A549 (cell line): ENCODE measurements around the gene SEC24D.
"Not testable (repeated sequence)": the region's sequence is repeated elsewhere in the genome, so short reads cannot be mapped to it uniquely, and the experiment has no call there.

Experiments
- CTCF ChIP-seq: fragments of >200 bp; sonication (Bioruptor Twin); formaldehyde crosslinking; IDR thresholded peaks from 3 replicates; pipeline ENCODE4 v1.5.1; 2016
- ESRRA ChIP-seq: fragments of 150-350 bp; IDR thresholded peaks from 2 replicates; pipeline ENCODE4 v1.6.1; 2014; ENCODE audit warnings: mild to moderate bottlenecking, low read length, borderline replicate concordance
- HMGXB4 ChIP-seq: fragments of 250-450 bp; sonication (Bioruptor Pico); IDR thresholded peaks from 2 replicates; pipeline ENCODE4 v1.5.0; 2021; ENCODE audit warnings: mild to moderate bottlenecking, moderate library complexity, borderline replicate concordance
- NR3C1 ChIP-seq: fragments of >200 bp; sonication (Bioruptor Twin); formaldehyde crosslinking; IDR thresholded peaks from 3 replicates; pipeline ENCODE4 v1.6.1; 2017
- POLR2A ChIP-seq: IDR thresholded peaks from 2 replicates; pipeline ENCODE4 v1.6.1; 2012; ENCODE audit warnings: mild to moderate bottlenecking, low read length
- REST ChIP-seq: fragments of 200-600 bp; sonication (generic); IDR thresholded peaks from 2 replicates; pipeline ENCODE4 v1.6.1; 2016; ENCODE audit warnings: antibody characterized with exemption, mild to moderate bottlenecking, moderate library complexity
- RFX5 ChIP-seq: fragments of 450-650 bp; IDR thresholded peaks from 2 replicates; pipeline ENCODE4 v1.7.1; 2014; ENCODE audit warnings: antibody characterized with exemption, mild to moderate bottlenecking, moderate library complexity
- RNF2 ChIP-seq: fragments of 200-600 bp; sonication (generic); IDR thresholded peaks from 2 replicates; pipeline ENCODE4 v1.6.1; 2016; ENCODE audit warnings: low read depth, mild to moderate bottlenecking, antibody characterized with exemption, moderate library complexity, borderline replicate concordance
- TP53 ChIP-seq: fragments of 250-450 bp; sonication (Bioruptor Pico); IDR thresholded peaks from 2 replicates; pipeline ENCODE4 v1.5.0; 2021; ENCODE audit warnings: mild to moderate bottlenecking, moderate library complexity
- ZFP36 ChIP-seq: fragments of 450-650 bp; IDR thresholded peaks from 2 replicates; pipeline ENCODE4 v1.6.1; 2014; ENCODE audit warnings: borderline replicate concordance; ENCODE audit not compliant: partially characterized antibody

GRCh38 chr4:118782886-118783285 is 53.0 kb downstream of the SEC24D start:
- not testable (repeated sequence) for TF ChIP-seq CTCF; REST; NR3C1; POLR2A; HMGXB4 (CRISPR knock-in tag); TP53 (CRISPR knock-in tag); RNF2; ZFP36; ESRRA; RFX5
